ACC112 (cell line): ENCODE measurements around the gene PQBP1.

Experiments
- H2AFZ ChIP-seq: fragments of 200-600 bp; sonication (generic); one replicate; pipeline ENCODE4 v1.6.0; 2017; ENCODE audit warnings: antibody characterized with exemption, low read length; ENCODE audit not compliant: unreplicated experiment
- H3K27ac ChIP-seq: fragments of 200-600 bp; sonication (generic); 2 replicates; pipeline ENCODE4 v1.5.1; 2014; ENCODE audit warnings: low read depth, mild to moderate bottlenecking, antibody characterized with exemption, low read length, moderate library complexity
- H3K27me3 ChIP-seq: fragments of 200-600 bp; sonication (generic); 2 replicates; pipeline ENCODE4 v1.6.1; 2014; ENCODE audit warnings: mild to moderate bottlenecking, antibody characterized with exemption, low read length, moderate library complexity, mixed read lengths; ENCODE audit not compliant: insufficient read depth
- H3K36me3 ChIP-seq: fragments of 200-600 bp; sonication (generic); 2 replicates; pipeline ENCODE4 v1.6.1; 2016; ENCODE audit warnings: mild to moderate bottlenecking, antibody characterized with exemption, low read length, moderate library complexity, mixed read lengths; ENCODE audit not compliant: insufficient read depth
- H3K4me1 ChIP-seq: fragments of 200-600 bp; sonication (generic); one replicate; pipeline ENCODE4 v1.6.1; 2016; ENCODE audit warnings: low read length, mixed read lengths; ENCODE audit not compliant: insufficient read depth, unreplicated experiment, control insufficient read depth
- H3K4me3 ChIP-seq: fragments of 200-600 bp; sonication (generic); 2 replicates; pipeline ENCODE4 v1.5.1; 2014; ENCODE audit warnings: mild to moderate bottlenecking, low read depth, low read length
- H3K79me2 ChIP-seq: fragments of 200-600 bp; sonication (generic); one replicate; pipeline ENCODE4 v1.6.0; 2016; ENCODE audit warnings: low read length; ENCODE audit not compliant: control insufficient read depth, unreplicated experiment, insufficient read depth

The PQBP1 gene

GRCh38 chrX:48902135-48902534, 4.4 kb downstream of the PQBP1 start:
- no peaks in the 10 kb centered on the region for H3K36me3 ChIP-seq
- no peak overlapping the region for H3K27ac ChIP-seq
- H3K27me3 ChIP-seq, result no peaks in the 10 kb centered on the region
- H3K79me2 ChIP-seq, result peaks cover 16% of the 10 kb centered on the region
- H2AFZ ChIP-seq, result no peak overlapping the region
- no peak overlapping the region for H3K4me3 ChIP-seq
- H3K4me1 ChIP-seq, result no peaks in the 10 kb centered on the region

GRCh38 chrX:48902776-48903175, 5.0 kb downstream of the PQBP1 start:
- no peaks in the 10 kb centered on the region for H3K36me3 ChIP-seq
- H3K79me2 ChIP-seq, result peaks cover 16% of the 10 kb centered on the region
- no peak overlapping the region for H2AFZ ChIP-seq
- no peaks in the 10 kb centered on the region for H3K4me1 ChIP-seq
- H3K4me3 ChIP-seq, result no peak overlapping the region
- no peaks in the 10 kb centered on the region for H3K27me3 ChIP-seq
- H3K27ac ChIP-seq, result no peak overlapping the region

- Histone ChIP-seq H3K4me1 (no peaks in the 10 kb centered on the region), H2AFZ (no peak overlapping the region), H3K36me3 (no peaks in the 10 kb centered on the region), H3K79me2 (peaks cover 16% of the 10 kb centered on the region), H3K4me3 (no peak overlapping the region), H3K27me3 (no peaks in the 10 kb centered on the region), H3K27ac (no peak overlapping the region)
Measured at GRCh38 chrX:48903290-48903689, 5.6 kb downstream of the PQBP1 start.

GRCh38 chrX:48904180-48904579, 6.5 kb downstream of the PQBP1 start:
- Histone ChIP-seq H3K27ac (no peak overlapping the region), H3K36me3 (no peaks in the 10 kb centered on the region), H3K79me2 (peaks cover 18% of the 10 kb centered on the region), H3K27me3 (no peaks in the 10 kb centered on the region), H3K4me3 (no peak overlapping the region), H2AFZ (no peak overlapping the region), H3K4me1 (no peaks in the 10 kb centered on the region)

- H3K79me2 ChIP-seq, result peaks cover 18% of the 10 kb centered on the region
- no peaks in the 10 kb centered on the region for H3K4me1 ChIP-seq
- no peaks in the 10 kb centered on the region for H3K27me3 ChIP-seq
- H2AFZ ChIP-seq, result no peak overlapping the region
- no peak overlapping the region for H3K27ac ChIP-seq
- no peak overlapping the region for H3K4me3 ChIP-seq
- no peaks in the 10 kb centered on the region for H3K36me3 ChIP-seq
Measured at GRCh38 chrX:48904626-48905025, 6.9 kb downstream of the PQBP1 start.

GRCh38 chrX:48905090-48905790, 7.5 kb downstream of the PQBP1 start:
- Histone ChIP-seq H3K27ac (no peak overlapping the region), H3K79me2 (peaks cover 22% of the 10 kb centered on the region), H3K4me1 (no peaks in the 10 kb centered on the region), H3K36me3 (no peaks in the 10 kb centered on the region), H3K4me3 (no peak overlapping the region), H3K27me3 (no peaks in the 10 kb centered on the region), H2AFZ (no peak overlapping the region)

GRCh38 chrX:48908600-48908999, 10.9 kb downstream of the PQBP1 start:
- H3K4me1 ChIP-seq, result no peaks in the 10 kb centered on the region

GRCh38 chrX:48909703-48910294, 12.1 kb downstream of the PQBP1 start:
- Histone ChIP-seq H3K27me3 (no peaks in the 10 kb centered on the region), H3K79me2 (peaks cover 28% of the 10 kb centered on the region), H3K4me1 (no peaks in the 10 kb centered on the region), H3K36me3 (no peaks in the 10 kb centered on the region), H3K4me3 (peak overlapping the region; percentile 85; the same call in 1 of the 2 replicates), H2AFZ (no peak overlapping the region), H3K27ac (no peak overlapping the region)

More at GRCh38 chrX:48908600-48908999, 10.9 kb downstream of the PQBP1 start:
- Histone ChIP-seq H3K4me3 (no peak overlapping the region), H2AFZ (no peak overlapping the region), H3K27me3 (no peaks in the 10 kb centered on the region), H3K79me2 (peaks cover 28% of the 10 kb centered on the region), H3K36me3 (no peaks in the 10 kb centered on the region), H3K27ac (no peak overlapping the region)

GRCh38 chrX:48910926-48911411, 13.2 kb downstream of the PQBP1 start:
- Histone ChIP-seq H3K79me2 (peaks cover 28% of the 10 kb centered on the region), H2AFZ (peak overlapping the region; percentile 67), H3K27me3 (no peaks in the 10 kb centered on the region), H3K4me3 (peak overlapping the region; percentile 85), H3K4me1 (no peaks in the 10 kb centered on the region), H3K27ac (peak overlapping the region; percentile 52; the same call in 1 of the 2 replicates), H3K36me3 (no peaks in the 10 kb centered on the region)

- H3K4me1 ChIP-seq, result no peaks in the 10 kb centered on the region
- peak within 1 kb of the TSS; percentile 85 for H3K4me3 ChIP-seq
- no peaks in the 10 kb centered on the region for H3K36me3 ChIP-seq
- peak within 1 kb of the TSS; percentile 67 for H2AFZ ChIP-seq
- H3K79me2 ChIP-seq, result peaks cover 28% of the 10 kb centered on the region
- no peaks in the 10 kb centered on the region for H3K27me3 ChIP-seq
- peak within 1 kb of the TSS; percentile 52 for H3K27ac ChIP-seq
Measured at GRCh38 chrX:48911412-48912182, 13.9 kb downstream of the PQBP1 start, which contains the start of gene SLC35A2. TSS of gene SLC35A2 (minus strand) at chrX:48911646. CDS start at chrX:48911636, 10 bp downstream.
